Activated gamma-delta T cell treated with anti-CD3 and anti-CD28 coated beads, Interleukin-2, amount 50 U/mL, for 16 hours (primary cell): ENCODE measurements around the gene SLC12A3.

ENCODE experiments used
- DNase-seq: peaks from one replicate; pipeline ENCODE4 v3.0.0-alpha.2; 2020; ENCODE audit warnings: low read depth

SLC12A3 gene

DNA sequence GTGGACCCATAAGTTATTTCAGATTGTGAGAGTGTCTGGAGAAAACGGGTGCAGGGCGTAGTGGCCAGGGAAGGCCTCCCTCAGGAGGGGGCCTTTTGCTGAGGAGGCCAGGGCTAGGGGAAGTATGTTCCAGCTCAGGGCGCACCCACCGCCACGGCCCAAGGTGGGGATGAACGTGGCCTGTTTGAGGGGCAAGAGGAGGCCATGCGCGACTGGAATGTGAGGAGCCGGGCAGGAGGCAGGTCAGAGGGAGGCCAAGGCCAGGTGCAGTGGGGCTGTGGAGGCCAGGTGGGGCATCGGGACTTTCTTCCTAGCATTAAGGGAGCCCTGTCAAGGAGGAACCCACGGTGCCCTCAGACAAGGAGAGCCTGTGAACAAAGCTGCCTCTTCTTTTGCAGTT, 26.7 kb downstream of the SLC12A3 start:
- DNase-seq: no peak

- no peak for DNase-seq
Measured at GRCh38 chr16:56892705-56893104, 27.7 kb downstream of the SLC12A3 start.

DNA sequence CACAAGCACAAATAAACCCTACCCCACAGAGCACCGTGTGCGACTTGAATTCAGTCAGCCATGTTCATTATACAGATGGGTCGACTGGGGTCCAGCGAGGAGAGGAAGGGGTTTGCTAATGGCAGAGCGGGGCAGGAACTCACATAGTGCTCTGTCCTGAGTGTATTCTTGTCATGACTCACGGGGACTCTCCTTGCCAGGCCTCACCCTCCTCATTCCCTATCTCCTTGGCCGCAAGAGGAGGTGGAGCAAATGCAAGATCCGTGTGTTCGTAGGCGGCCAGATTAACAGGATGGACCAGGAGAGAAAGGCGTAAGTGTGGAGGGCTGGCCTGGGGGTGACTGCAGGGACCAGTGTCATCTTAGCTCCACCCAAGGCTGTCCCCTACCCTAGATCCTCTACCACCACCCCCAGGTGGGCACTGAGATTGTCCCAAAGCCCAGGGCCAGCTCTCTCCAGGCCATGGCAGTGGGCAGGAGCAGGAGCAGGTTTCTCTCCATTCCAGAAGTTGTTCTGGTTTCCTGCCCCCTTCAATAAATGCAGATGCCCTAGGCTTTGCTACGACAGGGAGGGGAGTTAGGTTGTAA, 29.4 kb downstream of the SLC12A3 start:
- DNase-seq: no peak

- no peak for DNase-seq
Measured at GRCh38 chr16:56895813-56896212, 30.8 kb downstream of the SLC12A3 start.

DNA sequence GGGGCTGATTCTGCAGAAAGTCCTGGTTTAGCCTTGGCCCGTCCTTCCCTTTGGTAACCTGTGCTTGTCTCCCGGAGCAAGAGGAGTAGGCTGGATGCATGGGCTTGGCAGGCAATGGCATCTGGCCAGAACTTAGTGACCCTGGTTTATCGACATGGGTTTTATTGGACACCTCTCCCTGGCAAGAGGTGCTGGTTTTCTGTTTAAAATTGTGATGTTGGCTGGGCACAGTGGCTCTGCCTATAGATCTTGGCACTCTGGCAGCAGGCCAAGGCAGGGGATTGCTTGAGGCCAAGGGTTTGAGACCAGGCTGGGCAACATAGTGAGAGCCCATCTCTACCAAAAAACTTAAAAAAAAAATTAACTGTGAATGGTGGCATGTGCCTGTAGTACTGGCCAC, 31.2 kb downstream of the SLC12A3 start:
- DNase-seq: no peak

DNA sequence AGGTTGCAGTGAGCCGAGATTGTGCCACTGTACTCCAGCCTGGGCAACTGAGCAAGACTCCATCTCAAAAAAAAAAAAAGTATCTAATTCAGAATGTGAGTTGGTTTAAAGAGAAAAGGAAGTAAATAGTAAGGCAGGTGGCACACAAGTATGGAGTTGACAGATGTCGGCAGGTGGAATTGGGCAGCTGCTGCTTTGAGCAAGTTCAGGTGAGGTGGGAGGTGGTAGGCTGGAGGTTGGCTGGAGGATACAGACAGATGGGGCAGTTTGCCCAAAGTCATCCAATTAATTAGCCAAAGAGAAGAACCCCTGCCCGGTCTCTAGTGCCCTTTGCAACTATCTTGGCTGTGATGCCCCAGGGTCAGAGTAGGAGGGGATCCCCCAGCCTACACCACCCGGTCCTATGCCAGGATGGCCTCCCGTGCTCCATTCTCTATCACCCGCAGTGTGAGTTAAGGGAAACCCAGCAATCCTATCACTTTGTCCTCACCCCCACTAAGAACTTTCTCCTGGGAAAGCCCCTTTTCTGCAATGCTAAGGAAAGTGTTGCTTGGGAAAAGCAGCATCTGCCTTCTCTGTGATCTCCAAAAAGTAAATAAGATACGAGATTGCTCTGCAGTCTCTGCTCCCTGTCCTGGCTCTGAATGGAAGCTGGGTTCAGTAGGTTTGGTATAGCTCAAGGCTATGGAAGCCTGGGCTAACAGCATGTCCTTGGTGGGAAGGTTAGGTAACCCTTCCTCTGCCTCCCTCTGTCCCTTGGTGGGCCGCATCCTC, 32.2 kb downstream of the SLC12A3 start:
- no peak for DNase-seq

- DNase-seq: no peak
Measured at GRCh38 chr16:56898847-56899246, 33.8 kb downstream of the SLC12A3 start.

- DNase-seq: no peak
Measured at GRCh38 chr16:56903866-56904265, 38.9 kb downstream of the SLC12A3 start.

DNA sequence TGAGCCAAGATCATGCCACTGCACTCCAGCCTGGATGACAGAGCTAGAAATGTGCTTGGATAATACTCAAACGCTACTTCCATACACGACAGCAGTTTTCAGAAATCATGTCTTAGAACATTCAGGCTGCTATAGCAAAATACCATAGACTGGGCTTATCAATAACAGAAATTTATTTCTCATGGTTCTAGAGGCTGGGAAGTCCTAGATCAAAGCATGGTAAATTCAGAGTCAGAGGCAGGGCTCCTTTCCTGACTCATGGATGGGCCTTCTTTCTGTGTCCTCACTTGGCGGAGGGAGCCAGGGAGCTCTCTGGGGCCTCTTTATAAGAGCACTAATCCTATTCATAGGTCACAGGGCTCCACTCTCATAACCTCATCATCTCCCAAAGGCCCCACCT, 42.4 kb downstream of the SLC12A3 start:
- DNase-seq: no peak

DNA sequence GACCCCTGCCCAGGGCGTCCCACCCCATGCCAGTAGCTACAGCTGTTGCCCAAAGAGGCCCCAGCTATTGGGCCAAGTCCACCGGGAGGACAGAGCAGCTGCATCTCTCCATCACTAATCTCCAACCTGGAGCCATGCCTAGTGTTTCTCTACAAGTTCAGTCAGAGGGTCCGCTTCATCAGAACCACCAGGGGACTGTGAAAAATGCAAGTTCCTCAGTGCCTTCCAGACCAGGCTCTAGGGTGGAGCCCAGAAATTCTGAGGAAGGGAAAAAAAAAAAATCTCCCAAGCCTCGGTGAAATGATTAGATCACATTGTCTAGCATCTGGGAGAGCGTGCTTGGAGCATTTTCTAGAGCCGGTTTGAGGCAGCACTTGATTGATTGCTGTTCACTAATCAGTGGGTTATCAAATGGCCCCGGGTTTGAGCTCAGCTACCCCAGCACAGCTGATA, 44.5 kb downstream of the SLC12A3 start:
- no peak for DNase-seq

DNA sequence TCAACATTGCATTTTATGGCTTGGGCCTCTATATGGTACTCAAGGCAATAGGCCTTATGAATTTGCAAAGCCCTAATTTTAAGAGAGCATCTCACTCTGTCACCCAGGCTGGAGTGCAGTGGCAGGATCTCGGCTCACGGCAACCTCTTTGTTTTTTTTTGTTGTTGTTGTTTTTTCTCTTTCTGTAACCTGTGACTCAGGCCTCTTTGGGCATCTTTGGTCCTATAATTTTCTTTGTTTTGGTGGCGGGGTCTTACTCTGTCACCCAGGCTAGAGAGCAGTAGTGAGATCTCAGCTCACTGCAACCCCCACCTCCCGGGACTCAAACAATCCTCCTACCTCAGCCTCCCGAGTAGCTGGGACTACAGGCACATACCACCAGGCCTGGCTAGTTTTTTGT, 45.1 kb downstream of the SLC12A3 start:
- no peak for DNase-seq

- no peak for DNase-seq
Measured at GRCh38 chr16:56910654-56911539, 45.9 kb downstream of the SLC12A3 start.

- DNase-seq: no peak
Measured at GRCh38 chr16:56911771-56912571, 47.0 kb downstream of the SLC12A3 start.

DNA sequence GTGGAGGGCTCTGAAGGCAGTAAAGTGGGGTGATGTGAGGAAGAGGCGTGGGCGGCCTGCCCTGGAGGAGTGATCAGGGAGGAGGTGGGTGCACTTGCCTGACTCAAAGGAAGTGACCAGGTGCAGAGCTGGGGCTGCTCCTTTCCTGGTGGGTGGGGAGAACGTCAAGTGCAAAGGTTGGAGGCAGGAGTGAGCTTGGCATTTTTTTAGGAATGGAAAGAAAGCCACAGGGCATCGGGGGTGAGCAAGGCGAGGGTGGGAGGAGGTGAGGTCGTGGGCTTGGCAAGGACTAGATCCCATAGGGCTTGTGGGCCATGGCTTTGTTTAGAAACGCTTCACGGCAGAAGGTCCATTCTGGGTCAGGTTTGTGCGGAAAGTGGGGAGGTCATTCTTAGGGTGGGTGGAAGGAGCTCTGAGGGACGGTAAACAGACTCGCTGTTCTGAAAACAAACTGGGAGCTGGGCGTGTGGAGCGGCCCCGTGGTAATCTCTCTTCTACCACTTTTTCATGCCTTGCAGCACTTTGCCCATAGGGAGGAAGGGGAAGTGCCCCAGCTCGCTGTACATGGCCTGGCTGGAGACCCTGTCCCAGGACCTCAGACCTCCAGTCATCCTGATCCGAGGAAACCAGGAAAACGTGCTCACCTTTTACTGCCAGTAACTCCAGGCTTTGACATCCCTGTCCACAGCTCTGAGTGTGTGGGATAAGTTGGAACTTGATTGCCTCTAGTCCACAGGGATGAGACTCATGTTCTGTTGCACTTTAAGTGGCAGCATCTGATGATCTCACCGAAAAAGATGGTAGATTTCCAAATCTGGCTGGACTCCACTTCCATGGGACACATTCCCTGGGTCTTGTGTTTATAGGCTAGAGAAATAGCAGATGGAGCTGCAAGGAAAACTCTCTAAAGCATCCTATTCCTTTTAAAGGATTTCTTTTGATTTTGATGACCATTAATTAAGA, 48.0 kb downstream of the SLC12A3 start:
- no peak for DNase-seq

DNA sequence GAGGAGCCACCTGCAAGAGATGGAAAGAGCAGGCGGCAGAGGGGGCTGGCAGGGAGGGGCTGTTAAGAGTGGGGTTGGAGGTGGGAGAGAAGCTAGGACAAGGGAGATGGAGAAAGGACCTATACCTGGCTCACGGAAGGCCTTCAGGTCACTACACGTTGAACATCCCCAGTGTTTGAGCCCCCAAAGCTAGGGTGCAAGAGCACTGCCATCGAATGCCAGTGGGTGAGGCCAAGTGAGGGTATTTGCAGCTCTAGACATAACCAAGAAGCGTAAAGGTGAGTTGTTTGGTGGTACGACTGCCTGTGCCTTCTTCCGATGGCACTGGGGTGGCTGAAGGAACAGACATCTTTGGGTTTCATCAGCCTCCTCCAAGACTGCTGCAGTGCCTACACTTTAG, 49.9 kb downstream of the SLC12A3 start:
- no peak for DNase-seq

GRCh38 chr16:56915336-56916119, 50.5 kb downstream of the SLC12A3 start:
- DNase-seq: no peak

DNA sequence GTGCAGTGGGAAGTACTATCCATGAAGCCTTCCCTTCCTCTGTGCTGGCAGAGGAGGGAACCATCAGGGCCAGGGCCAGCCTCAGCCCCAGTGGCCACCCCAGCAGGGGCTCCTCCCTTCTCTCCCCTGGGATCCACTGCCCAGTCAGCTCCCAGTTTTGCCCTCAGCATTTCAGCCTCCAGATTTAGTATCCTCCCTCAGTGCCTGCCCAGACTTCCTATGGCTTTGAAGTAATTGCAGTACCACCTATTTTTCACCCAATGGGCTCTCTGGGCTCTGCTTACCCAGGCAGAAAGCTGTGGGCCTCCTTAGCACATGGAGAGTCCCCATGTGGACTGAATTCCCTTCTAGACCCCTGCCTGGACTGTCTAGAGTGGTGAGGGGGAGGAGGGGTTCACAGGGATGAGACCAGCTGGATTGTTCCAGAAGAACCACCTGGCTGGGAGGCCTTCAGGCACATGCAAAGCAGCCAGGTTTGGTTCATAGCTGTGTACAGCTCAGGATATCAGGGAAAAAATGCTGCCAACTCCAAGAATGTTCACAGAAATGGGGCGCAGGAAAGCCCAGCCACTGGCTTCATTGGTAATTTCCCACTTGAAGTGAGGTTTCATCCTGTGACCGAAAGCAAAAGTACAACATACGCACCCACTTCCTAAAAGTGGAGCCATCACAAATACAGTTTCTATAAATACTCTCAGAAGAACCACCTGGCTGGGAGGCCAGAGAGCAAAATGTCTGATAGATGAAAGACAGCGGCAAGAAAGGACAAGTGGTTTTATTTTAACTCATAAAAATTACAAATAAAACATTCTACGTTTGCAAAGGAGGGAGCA, 51.8 kb downstream of the SLC12A3 start:
- no peak for DNase-seq

DNA sequence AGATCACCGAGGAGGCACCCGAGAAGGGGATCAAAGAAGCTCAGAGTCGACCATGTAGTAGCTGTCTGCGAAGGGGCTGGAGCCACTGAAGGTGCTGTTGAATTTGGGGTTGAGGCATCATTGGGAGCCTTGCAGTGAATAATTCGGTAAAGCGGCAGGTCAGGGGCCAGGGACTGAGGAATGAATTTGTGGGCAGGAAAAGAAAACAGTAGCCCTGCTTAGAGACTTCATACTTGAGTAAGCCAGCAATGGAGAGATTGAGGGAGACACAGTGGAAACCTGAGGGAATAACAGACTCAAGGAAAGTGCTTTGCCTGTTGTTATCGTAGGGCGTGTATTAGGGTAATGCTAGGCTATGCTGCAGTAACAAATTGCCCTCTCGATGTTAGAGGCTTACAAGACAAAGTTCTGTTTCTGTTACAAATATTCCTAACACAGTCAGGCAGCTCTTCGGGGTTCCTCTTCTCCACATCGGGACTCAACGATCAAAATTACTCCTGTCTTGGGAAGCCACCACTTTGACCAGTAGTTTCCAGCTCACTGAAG, 53.5 kb downstream of the SLC12A3 start:
- no peak for DNase-seq
